GM21423 (cell line): ENCODE results near the gene ZNRF1.
"Not testable (repeated sequence)": the region's sequence is repeated elsewhere in the genome, so short reads cannot be mapped to it uniquely, and the experiment has no call there.

Experiments
- ATAC-seq: cut with Tn5 transposase; IDR thresholded peaks from one replicate; pipeline ENCODE4 v1.9.1; 2021; ENCODE audit warnings: mild to moderate bottlenecking, moderate library complexity; ENCODE audit not compliant: unreplicated experiment

Gene ZNRF1

DNA sequence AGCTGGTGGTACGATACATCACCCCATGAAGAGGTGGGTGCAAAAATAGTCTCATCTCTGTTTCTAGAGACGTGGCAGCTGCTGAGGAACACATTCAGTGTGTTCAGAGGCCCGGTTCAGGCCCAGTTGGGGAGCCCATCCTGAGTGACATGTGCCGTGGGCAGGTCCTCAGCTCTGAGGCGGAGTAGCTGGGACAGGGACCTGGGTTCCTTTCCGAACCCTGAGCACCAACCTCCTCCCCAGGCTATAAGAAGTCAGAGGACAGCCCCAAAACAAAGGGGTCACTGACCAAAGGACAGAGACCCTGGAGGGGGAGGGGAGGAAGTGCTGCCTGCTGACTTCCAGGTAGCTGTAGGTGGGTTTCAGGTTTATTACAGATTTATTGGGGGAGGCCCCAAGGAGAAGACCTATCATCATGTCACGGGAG, 112.7 kb downstream of the ZNRF1 start:
- ATAC-seq = no peak

DNA sequence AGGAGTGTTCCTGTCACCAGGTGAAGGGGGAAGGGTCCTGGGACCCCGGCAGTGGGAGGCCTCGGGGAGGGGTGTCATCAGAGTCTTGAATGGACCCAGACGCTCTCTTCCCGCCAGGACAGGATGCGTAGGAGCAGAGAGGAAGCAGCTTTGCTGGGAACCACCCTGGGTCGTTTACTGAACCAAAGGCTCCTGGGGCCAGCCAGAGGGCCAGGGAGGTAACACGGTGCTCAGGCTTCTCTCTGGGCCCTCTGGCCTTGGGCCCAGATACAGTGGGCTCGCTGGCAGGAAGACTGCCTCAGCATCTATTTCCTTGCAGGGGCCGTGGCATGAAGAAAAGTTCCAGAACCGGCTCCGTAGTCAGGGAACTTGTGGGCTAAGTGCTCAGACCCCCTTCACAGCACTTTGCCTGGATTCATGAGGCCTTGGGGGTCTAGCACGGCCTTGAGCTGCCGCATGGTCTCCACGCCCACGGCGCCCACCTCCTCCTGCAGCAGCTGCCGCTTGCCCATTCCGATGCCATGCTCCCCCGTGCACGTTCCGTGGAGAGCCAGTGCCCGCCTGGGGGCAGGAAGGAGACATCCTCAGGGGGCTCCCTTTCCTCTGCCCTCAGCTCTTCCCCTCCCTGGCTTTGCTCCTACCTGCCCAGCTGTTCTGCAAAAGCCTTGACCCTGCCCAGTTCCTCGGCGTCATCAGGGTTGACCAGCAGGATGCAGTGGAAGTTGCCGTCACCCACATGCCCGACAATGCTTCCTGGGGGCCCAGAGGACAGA, 113.3 kb downstream of the ZNRF1 start:
- ATAC-seq = no peak

DNA sequence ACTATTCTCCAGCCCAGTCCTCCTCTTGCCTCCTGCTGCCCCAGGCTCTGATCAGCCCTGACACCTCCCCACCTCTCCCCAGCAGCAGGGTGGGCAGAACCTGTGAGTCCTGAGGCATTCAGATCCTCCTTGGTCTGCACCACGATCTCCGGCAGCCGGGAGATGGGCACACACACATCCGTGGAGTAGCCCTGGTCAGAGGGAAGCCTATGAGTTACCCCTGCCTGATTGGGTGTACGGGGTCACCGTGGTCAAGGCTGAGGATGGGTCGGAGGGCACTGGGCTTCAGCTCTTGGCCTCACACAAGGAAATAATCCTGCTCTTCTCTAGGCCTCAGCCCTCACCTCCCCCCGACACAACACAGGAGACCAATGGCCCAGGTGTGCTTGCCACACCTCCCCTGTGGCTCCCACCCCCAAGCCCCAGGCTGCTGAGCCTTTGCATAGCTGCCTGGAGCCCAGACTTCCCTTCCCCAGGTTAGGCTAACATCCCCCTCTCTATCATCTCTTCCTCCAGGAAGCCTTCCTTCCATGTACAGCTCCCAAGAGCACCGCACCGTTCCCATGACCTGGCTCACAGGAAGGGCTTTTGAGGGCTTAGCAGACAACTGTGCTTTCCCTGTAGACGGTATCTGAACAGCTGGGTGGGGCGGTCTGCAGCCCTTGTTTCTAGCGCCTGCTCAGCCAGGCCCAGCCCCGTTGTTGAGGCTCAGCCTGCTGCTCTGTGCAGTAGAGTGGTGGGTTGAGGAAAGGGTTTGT, 114.1 kb downstream of the ZNRF1 start:
- ATAC-seq = no peak

- ATAC-seq = no peak
Observed at GRCh38 chr16:75113541-75114121, 114.8 kb downstream of the ZNRF1 start.

- ATAC-seq = no peak
Observed at GRCh38 chr16:75114179-75114945, 115.5 kb downstream of the ZNRF1 start.

- ATAC-seq = no peak
Observed at GRCh38 chr16:75114946-75115825, 116.4 kb downstream of the ZNRF1 start.

- no peak for ATAC-seq
Observed at GRCh38 chr16:75116081-75116910, 117.5 kb downstream of the ZNRF1 start, which contains the start of gene LDHD. Gene LDHD (minus strand): TSS chr16:75116780. CDS start chr16:75116720, 60 bp downstream.

- ATAC-seq = no peak
Observed at GRCh38 chr16:75116911-75117245, 118.1 kb downstream of the ZNRF1 start.

DNA sequence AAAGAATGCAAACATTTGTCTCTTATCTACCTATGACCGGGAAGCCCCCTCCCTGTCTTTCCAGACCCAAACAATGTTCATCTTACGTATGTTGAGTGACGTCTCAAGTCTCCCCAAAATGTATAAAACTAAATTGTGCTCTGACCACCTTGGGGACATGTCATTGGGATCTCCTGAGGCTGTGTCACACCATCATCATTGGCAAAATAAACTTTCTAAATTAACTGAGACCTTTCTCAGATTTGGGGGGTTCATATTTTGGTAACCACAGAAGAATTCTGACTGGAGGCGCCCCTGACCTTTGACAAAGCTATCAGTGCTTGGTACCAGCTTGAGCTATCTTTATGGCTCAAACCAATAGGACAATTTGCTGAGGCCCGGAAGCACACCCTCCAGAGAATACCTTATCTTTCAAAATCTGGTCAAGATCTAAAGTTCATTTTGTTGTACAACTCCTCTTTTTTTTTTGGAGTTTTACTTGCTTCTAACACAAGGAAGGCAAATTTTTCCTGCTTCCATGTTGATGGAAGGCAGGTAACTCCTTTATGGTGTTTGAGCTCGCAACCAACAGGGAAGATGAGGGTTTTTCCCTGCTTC, 120.2 kb downstream of the ZNRF1 start:
- no peak for ATAC-seq

GRCh38 chr16:75120253-75120652, 121.4 kb downstream of the ZNRF1 start:
- ATAC-seq = no peak

DNA sequence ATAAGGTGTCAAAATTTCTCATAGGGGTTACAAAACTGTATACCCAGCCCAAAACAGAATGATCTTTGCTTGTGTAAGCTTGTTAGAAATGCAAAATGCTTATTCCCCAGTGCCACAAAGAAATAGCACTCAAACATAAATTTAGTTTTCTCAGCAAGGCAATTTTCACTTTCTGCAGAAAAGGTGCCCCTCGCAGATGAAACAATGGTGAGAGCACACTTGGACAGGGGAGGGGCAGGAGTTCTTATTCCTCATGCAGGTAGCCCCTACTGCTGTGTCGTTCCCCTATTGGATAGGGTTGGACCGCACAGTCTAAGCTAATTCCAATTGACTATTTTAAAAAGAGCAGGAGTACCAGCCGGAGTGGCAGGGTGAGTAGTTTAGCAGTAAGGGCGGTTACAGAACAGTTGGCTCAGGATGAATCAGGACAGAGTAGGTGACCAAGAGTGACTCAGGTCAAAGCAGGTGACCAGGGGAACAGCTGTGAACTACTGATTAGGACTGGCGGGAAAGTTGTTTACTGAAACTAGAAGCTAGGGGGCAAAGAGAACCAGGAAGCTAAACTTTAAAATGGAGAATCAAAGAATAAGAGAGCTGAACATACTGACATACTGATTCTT, 123.2 kb downstream of the ZNRF1 start:
- no peak for ATAC-seq

DNA sequence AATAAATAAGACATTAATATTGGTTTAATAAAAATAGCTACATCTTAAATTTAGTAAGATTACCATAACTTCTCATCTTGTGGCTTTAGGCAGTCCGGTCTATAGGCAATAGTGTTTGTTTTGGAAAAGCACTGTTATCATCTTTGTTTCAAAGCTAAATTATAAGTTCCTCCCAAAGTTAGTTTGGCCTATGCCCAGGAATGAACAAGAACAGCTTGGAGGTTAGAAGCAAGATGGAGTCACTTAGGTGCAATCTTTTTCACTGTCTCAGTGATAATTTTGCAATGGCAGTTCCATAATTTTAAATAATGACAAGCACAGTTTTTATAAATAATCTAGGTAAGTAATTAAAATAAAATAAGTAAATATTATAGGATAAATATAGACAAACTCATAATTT, 123.8 kb downstream of the ZNRF1 start:
- no peak for ATAC-seq

DNA sequence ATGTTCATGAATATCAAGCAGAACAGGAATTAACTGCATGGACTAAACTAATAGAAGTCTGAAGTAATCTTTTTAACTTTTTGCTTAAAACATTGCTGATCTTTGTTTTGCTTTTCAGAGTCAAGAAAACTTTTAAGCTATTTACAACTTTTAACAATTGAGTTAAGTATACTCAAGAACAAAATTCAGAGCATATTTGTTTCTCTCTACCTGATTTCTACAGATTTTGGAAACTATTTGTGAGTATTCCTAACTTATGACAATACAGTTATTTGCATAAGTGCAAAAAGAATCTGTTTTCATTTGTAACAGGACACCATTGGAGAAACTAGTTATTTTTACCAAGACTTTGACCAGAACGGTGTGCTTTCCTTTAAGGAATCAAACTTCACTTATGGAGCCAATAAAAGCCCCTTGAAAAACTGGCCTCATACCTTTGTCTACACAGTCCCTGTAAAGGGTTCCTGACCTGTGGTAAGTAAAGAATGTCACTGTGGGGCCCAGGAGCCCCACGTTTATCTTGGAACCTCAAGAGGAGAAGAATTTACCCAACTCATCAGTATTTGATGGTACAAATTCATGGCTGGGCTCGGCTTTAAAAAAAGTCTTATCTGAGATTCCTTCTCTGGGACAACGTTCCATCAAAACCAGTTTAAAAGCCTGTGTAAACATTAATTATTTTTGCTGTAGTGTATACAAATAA, 129.0 kb downstream of the ZNRF1 start:
- no peak for ATAC-seq

DNA sequence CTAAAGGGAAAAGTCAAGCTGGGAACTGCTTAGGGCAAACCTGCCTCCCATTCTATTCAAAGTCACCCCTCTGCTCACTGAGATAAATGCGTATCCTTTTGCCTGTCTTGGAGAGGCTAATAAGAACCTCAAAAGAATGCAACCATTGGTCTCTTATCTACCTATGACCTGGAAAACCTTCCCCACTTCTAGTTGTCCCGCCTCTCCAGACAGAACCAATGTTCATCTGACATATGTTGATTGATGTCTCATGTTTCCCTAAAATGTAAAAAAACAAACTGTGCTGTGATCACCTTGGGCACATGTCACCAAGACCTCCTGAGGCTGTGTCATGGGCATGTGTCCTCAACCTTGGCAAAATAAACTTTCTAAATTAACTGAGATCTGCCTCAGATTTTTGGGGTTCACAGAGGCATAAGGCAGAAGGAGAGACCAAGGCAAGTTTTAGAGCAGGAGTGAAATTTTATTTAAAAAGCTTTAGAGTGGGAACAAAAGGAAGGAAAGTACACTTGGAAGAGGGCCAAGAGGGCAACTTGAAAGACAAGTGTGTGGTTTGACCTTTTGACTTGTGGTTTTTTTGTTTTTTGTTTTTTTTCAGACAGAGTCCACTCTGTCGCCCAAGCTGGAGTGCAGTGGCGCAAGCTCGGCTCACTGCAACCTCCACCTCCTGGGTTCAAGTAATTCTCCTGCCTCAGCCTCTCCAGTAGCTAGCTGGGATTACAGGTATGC, 130.8 kb downstream of the ZNRF1 start:
- ATAC-seq = not testable (repeated sequence)

DNA sequence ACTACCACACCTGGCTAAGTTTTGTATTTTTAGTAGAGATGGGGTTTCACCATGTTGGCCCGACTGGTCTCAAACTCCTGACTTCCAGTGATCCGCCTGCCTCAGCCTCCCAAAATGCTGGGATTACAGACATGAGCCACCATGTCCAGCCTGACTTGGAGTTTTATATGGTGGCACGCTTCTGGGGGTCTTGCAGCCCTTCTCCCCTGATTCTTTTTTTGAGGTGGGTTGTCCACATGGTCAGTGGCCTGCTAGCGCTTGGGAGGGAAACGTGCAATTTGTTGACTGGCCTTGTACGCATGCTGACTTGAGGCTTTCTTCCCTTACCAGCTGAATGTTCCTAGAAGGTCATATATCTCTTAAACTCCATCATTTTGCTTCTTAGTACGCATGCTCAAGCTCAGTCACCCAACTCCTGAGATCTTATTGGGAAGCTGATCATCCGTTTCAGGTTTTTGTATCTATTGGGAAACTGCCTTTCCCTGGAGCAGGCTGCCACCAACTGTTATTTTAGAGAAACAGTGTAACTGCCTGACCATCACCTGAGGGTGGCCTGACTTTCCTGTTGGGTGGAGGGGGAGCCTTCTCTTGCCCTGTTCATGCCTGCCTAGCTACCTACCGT, 131.4 kb downstream of the ZNRF1 start:
- ATAC-seq = no peak

- no peak for ATAC-seq
Observed at GRCh38 chr16:75131081-75131480, 132.3 kb downstream of the ZNRF1 start.

- ATAC-seq = no peak
Observed at GRCh38 chr16:75138233-75138632, 139.4 kb downstream of the ZNRF1 start.
